Measurements from ENCODE around the gene NPPB.

Gene NPPB

DNA sequence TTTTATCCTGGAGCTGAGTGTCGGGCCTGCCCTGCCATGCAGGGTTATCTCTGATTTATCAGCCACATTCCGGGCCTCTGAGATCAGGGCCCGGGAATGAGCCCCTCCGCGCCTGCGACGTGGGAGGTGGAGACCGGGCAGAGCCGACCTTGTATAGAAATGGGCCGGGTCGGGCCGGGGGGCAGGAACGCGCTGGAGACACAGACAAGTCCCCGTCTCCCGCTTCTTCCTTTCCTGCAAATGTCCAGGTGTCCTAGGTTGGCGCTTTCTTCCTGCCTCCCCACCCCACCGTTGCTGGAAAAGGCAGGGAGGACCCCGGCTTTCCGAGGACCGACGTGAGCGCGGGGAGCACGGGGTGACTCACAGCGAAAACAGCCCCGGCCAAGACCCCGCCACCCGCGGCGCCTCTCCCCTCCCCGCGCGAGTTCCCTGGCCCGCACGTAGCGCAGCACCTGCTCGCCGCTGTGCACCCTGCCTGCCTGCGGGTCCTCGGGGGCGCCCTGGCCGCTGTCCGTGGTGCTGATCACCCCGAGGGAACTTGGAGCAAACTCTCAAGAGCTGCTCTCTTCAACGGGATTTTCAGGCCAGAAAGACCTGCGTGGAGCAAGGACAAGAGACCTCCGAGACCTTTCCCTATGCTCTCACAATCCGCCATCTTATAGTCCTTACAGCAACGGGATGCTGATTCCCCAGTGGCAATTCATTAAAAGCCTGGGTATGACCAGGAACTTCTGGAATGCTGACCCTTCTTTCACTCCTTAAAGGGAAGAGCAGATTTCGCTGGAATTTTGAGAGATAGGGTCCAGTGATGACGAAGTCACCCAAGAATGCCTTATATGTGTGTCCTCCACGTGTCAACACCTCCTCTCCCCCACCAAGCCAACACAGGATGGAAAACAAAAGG is 475 bp upstream of the NPPB start:
- DNase-seq (ENCODE audit: low read depth in 2 of 2, low spot score in 1 of 2): peak; percentile 7 to 23

DNA sequence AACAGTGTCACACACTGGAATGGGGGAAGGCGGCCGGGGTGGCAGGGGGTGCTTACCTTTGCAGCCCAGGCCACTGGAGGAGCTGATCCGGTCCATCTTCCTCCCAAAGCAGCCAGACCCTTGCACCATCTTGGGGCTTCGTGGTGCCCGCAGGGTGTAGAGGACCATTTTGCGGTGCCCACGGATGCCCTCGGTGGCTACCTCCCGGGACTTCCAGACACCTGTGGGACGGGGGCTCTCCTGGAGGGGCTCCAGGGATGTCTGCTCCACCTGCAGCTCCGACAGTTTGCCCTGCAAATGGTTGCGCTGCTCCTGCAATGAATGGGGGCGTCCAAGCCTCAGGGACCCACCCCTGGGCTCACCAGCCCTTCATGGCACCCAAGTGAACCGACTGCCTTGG is 587 bp downstream of the NPPB start:
- no peak for DNase-seq (ENCODE audit: low read depth in 2 of 2, low spot score in 1 of 2)

DNA sequence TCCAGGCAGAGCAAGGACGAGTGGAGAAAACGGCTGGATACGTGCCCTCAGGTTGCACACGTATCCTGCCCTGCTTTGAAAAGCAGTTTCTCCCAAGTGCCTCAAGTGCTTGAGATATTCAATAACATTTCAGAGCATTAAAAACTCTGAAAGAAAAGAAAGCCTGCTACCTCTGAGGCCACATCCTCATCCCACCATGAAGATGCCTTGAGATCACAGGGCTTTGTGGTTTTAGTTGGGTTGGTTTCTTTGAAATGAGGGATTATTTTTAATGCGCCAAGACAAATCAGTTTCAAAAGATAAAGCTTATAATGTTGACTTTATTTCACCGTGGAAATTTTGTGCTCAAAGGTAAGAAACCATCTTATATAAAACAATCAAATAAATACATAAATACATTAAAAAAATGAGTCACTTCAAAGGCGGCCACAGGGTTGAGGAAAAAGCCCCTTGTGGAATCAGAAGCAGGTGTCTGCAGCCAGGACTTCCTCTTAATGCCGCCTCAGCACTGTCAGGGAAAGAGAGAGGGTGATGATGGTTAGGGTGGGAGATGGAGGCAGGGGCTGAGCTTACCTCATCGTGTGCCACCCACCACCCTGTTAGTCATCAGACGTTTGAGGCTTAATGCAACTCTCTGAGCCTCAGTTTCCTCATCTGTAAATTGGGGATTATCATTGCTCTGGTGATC is 1.4 kb downstream of the NPPB start:
- DNase-seq (ENCODE audit: low read depth in 2 of 2, low spot score in 1 of 2): no peak

DNA sequence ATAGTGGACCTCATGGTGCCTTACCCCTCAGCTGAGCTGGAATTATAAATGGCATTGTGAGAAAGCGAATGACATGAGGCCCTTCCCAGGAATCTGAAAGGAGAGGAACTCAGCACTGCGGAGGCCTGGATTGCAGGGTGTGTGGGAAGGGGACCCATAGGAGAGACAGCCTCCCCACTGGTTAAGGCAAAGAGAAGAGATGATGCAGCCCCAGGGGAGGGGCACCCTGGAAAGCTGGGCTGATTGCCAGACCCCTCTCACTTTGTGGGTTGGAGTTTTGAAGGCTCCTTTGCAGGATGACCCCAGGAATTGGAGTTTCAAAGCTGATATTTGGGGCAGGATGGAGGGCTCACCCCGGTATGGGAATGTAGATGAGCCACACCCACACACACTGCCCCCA is 2.0 kb downstream of the NPPB start:
- no peak for DNase-seq (ENCODE audit: low read depth in 2 of 2, low spot score in 1 of 2)

DNA sequence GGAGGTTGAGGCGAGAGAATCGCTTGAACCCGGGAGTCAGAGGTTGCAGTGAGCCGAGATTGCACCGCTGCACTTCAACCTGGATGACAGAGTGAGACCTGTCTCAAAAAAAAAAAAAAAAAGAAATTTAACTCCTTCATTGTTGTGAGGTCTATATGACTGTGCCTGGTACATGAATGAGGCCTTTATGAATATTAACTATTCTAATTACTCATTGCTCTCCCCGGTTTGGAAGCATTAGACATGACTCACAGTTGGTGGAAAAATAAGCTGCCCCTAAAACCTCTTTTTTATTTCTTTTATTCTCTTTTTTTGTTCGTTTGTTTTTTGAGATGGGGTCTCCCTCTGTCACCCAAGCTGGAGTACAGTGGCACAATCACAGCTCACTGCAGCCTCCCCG is 3.3 kb downstream of the NPPB start:
- DNase-seq (ENCODE audit: low read depth in 2 of 2, low spot score in 1 of 2): no peak

DNA sequence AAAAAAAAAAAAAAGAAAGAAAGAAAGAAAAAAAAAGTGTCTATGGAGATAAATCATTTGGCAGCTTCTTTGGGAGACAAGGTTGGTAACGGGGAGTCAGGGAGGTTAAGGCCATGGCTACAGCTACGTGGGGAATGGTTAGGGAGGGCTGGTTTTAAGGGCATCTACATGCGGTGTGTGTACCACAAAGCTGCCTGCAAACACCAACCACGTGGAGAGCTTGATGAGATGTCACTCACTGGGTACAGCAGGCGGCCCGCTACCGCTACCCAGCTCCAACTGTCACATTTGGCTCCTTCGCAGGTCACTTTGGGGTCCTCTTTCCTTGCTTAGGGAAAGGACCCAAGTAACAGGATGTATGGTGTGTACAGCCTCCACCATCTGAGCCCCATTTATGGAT is 4.2 kb downstream of the NPPB start:
- no peak for DNase-seq (ENCODE audit: low read depth in 2 of 2, low spot score in 1 of 2)

DNA sequence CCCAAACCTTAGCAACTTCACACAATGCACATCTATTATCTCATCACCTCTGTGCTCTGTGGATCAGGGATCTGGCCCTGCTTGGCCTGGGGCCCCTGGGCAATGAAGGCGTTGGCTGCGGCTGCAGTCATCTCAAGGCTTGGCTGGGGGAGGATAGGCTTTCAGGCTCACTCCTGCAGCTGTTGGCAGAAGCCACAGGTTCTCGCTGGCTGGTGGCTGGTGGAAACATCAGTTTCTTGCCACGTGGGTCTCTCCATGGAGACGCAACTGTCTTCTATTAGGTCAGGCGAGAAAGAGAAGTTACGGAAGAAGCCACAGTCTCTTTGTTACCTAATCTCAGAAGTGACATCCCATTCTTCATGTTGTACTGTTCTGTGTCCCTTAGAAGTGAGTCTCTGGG is 7.6 kb downstream of the NPPB start:
- DNase-seq (ENCODE audit: low read depth in 2 of 2, low spot score in 1 of 2): no peak

DNA sequence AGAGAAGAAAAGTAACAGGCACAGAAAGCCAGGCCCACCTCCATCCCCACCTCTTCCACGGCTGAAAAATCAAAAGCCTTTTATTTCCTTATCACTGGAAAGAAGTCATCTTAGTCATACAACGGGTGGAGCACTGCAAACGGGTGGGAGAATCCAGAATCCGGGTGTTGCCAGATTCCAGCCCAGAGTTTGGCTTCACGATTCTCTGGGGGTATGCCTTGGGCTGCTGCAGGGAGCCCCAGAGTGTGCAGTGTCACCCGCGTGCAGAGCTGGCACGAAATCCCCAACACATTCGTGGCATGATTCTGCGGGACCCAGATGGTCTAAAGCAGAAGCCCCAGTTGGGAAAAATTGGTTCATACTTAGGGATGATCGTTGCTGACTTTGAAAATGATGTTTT is 8.6 kb downstream of the NPPB start:
- DNase-seq (ENCODE audit: low read depth in 2 of 2, low spot score in 1 of 2): no peak

DNA sequence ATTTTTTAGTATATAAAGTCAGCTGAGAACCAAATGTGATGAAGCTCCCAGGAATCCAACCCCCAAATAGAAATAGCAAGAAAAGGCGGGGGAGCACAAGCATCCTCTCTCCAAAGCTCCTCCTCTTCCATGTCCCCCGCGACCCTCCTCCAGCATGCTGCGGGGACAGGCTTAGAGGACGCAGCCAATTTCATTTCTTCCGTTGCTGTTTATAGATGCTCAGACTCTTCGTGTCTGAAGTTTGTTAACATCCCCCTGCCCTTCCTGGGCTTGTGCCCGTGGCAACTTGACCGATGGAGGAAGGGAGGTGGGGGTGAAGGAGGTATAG is 10.4 kb downstream of the NPPB start:
- no peak for DNase-seq (ENCODE audit: low read depth in 2 of 2, low spot score in 1 of 2)

DNA sequence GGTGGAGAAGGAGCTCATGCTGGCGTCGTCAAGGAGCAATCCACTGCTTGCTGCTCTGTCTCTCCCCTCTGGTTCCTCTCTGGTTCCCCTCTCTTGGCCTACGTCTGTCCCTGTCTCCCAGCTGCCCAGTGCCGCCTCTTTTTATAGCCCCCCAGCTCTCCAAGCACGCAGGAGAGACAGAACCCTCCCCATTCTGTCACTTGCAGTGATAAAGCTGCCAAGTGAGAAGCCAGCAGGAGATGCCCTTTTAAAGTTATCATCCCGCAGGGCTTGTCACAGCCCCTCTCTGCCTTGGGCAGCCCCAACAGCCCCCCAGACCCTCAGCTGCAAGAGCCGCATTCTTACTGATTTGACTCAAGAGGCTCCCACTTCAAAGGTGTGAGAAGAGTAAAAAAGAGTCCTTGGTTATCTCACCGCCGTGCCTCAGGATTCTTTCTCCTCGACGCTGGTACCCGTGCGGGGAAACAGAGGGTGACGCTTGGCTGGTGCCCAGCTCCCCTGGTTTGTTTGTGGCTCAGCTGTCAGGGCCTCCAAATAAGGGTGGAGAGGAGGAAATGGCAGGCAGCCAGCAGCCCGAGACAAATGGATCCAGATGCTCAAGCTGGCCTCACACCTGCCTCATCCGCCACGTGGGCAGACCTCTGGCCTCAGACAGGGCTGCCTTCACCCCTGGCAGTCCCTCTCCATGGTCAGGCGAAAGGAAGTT is 10.9 kb downstream of the NPPB start, which contains the start of gene NPPA:
NPPA (minus strand) TSS at position 117 of the 706 bp plus-strand sequence; CDS start at position 18, 99 bp downstream.
- DNase-seq (ENCODE audit: low read depth in 2 of 2, low spot score in 1 of 2): no peak

DNA sequence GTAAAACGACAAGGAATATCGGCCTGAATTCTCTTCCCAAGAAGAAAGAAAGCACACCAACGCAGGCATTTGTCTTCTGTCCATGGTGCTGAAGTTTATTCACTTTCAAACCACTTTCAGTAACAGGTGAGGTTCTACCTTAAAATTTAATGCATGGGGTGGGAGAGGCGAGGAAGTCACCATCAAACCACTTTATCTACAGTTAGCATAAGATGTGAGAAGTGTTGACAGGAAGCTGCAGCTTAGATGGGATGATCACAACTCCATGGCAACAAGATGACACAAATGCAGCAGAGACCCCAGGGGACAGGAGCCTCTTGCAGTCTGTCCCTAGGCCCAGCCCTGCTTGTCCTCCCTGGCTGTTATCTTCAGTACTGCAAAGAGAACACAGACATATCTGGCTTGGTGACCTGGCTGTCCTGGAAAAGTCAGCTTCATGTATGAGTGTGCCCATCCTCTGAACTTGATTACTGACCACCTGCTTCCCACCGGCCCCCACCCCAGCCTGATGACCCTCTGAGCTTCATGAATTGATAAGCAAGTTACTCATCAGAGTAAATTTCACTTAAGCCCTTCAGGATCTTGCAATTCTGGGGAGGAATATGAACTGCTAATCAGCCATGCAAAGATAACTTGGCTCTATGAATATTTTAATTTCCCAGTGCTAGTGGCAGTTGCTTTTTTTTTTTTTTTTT is 13.0 kb downstream of the NPPB start:
- no peak for DNase-seq (ENCODE audit: low read depth in 2 of 2, low spot score in 1 of 2)

DNA sequence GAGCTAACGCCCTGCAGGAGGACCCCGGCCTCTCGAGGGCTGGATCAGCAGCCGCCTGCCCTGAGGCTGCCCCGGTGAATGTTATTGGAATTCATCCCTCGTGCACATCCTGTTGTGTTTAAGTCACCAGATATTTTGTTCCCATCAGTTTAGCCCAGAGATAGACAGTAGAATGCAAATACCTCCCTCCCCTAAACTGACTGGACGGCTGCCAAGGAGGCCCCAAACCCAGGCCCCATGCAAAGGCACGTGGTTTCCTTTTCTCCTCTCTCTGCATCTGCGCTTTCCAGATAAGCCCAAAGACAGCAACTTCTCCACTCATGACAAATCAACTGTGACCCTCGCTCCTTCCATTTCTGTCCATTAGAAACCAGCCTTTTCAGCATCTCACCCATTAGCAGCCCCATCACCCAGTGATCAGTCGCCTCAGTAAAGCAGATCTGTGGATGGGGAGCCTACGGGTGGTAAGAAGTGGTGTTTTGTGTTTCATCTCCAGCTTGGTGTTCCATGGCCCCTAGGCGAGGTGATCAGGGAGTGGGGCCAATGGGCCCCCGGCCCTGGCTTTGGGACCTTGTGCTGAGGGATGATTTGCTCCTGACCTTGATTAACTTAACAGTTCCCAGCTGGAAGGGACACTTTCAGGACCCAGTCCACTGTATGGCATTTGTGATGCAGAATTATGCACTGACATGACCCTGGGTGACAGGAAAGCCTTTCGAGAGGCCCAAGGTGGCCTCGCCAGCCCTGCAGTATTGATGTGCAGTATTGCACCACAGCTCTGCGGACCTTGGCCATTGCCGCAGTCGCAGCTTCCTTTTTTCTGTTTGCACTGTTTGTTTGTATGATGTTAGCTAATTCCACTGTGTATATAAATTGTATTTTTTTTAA is 16.3 kb downstream of the NPPB start:
- DNase-seq (ENCODE audit: low read depth in 2 of 2, low spot score in 1 of 2): no peak

DNA sequence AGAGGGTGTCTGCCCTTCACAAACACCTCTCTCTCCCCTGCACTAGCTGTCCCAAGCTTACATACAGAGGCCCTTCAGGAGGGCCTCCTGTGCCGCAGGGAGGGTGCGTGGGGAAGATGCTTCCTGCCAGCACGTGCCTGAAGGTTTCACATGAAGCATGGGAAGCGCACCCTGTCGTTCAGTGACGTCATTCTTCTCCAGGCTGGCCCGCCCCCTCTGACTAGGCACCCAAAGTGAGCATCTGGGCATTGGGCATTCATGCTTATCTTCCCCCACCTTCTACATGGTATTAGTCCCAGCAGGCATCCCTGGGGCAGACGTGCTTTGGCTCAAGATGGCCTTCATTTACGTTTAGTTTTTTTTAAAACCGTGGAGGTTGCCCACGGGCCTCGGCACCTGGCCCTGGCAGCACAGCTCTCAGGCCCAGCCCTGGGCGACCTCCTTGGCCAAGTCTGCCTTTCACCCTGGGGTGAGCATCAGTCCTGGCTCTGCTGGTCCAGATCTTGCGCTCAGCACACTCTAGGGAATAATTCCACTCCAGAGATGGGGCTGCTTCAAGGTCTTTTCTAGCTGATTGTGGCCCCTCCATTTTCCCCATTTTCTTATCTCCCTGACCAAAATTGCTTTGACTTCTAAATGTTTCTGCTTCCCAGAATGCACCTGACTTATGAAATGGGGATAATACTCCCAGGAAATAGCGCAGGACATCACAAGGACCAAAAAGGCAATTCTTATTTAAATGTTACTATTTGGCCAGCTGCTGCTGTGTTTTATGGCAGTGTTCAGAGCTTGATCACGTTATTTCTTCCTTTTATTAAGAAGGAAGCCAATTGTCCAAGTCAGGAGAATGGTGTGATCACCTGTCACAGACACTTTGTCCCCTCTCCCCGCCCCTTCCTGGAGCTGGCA is 17.2 kb downstream of the NPPB start:
- DNase-seq (ENCODE audit: low read depth in 2 of 2, low spot score in 1 of 2): no peak

DNA sequence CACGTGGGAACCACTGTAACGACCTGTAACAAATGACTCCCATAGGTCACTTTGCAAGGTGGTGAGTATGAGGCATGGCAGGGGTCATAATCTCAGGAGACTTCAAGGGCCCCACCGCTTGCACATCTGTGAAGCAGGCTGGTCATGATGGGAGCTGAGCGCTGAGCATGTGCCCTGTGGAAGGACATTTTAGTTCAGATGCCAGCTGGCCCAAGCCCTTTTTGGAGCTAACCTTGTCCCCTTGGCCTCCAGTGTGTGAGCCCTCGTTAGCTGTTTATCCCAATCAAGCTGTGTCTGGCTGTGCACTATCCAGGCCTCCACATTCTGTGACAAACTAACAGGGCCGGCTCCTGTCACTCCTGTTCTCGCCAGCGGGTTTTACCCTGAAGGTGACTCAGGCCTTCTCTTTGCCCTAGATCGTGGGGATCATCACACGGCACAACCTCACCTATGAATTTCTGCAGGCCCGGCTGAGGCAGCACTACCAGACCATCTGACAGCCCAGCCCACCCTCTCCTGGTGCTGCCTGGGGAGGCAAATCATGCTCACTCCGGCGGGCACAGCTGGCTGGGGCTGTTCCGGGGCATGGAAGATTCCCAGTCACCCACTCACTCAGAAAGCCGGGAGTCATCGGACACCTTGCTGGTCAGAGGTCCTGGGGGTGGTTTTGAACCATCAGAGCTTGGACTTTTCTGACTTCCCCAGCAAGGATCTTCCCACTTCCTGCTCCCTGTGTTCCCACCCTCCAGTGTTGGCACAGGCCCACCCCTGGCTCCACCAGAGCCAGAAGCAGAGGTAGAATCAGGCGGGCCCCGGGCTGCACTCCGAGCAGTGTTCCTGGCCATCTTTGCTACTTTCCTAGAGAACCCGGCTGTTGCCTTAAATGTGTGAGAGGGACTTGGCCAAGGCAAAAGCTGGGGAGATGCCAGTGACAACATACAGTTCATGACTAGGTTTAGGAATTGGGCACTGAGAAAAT is 18.7 kb downstream of the NPPB start:
- no peak for DNase-seq (ENCODE audit: low read depth in 2 of 2, low spot score in 1 of 2)

DNA sequence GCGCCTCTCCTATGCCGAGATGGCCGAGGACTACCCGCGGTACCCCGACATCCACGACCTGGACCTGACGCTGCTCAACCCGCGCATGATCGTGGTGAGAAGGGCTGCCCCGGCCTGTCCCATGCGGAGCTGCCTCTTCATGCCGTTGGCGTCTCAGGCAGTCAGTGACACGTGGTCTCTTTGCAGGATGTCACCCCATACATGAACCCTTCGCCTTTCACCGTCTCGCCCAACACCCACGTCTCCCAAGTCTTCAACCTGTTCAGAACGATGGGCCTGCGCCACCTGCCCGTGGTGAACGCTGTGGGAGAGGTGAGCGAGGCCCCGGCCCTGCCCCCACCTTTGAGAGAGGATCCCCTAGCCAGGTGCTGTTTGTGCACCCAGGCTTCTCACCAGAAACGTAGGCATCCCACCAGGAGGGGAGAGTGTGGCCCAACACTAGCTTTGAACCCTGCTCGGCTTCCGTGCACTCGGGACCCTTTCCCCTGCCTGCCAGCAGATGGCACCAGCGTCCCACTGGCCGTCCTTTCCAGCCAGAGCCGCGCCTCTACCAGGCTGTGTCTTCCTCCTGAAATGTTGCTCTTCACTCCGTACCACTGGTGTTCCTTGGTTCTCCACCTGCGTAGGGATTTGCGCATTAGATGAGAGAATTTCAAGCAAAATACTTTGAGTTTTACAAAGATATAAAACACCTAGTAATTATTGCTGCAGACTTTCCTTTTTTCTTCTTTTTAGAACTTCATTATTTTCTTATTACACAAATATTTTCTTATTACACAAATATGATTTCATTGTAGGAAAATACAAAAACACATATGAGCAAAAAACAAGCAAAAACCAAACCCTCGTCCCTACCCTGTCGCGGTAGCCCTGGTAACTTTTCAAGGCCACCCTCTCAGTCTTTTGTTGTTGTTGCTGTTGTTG is 20.1 kb downstream of the NPPB start:
- DNase-seq (ENCODE audit: low read depth in 2 of 2, low spot score in 1 of 2): peak; percentile 34 to 40

DNA sequence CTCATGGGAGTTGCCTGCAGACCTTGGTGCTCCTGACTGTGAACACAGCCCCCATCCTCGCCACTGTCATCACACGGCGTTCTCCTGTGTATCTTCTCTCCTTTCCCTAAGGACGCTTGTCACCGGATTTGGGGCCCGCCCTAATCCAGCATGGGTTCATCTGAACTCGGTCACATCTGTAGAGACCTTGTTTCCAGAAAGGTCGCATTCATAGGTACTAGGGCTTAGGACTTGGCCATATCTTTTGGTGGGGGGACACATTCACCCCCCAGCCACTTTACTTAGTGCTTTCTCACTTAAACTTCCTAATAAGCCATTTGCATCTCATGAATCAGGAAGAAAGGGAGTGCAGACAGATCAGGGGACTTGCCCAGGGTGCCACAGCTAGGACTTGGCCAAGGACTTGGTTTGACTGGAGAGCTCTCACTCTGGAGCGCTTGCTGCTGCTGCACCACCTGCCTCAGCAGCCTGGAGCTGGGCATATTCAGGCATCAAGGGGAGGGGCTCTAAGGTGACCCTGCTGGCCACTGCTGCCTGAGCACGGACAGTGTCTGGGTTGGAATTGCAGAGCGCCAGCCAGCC is 20.9 kb downstream of the NPPB start:
- DNase-seq (ENCODE audit: low read depth in 2 of 2, low spot score in 1 of 2): no peak

All from stimulated activated CD8-positive, alpha-beta memory T cell treated with anti-CD3 and anti-CD28 coated beads, Interleukin-4, amount 100 ng/mL, for 4 hours (primary cell).